WTC11 (cell line): ENCODE results near the gene HPSE2. TPM values are rescaled to one million over a fixed set of nuclear protein-coding genes. Genes with fewer than 3 reads are reported as not detected.
"Not testable (repeated sequence)": the region's sequence is repeated elsewhere in the genome, so short reads cannot be mapped to it uniquely, and the experiment has no call there.

Experiments used
- ATAC-seq: fragments of 200-7000 bp; cut with Tn5 transposase; 2 replicates; pipeline ENCODE4 v1.10.0; 2021; ENCODE audit warnings: mild to moderate bottlenecking, moderate library complexity
- CTCF ChIA-PET: fragments of 300-600 bp; sonication (Branson Sonifier 250); formaldehyde crosslinking; loops from one replicate; lab custom pipeline; 2021; ENCODE audit warnings: antibody characterized with exemption; lab: Charles Lee
- POLR2A ChIA-PET: fragments of 350-600 bp; sonication (Branson Sonifier 250); formaldehyde crosslinking; loops from one replicate; lab custom pipeline; 2021; ENCODE audit warnings: antibody characterized with exemption; lab: Charles Lee
- DNase-seq: peaks from one replicate; pipeline ENCODE4 v3.0.0; 2021; ENCODE audit warnings: low spot score
- H3K27ac Mint-ChIP-seq: 2 replicates; pipeline ENCODE4 v1.8.0; 2021; ENCODE audit warnings: mixed read lengths
- H3K27me3 Mint-ChIP-seq: 2 replicates; pipeline ENCODE4 v1.8.0; 2021; ENCODE audit warnings: low read depth, mild to moderate bottlenecking, moderate library complexity, mixed read lengths
- H3K36me3 Mint-ChIP-seq: 2 replicates; pipeline ENCODE4 v1.8.0; 2021; ENCODE audit warnings: mixed read lengths
- H3K4me1 Mint-ChIP-seq: 2 replicates; pipeline ENCODE4 v1.8.0; 2022; ENCODE audit warnings: mixed read lengths
- H3K4me3 Mint-ChIP-seq: 2 replicates; pipeline ENCODE4 v1.8.0; 2021; ENCODE audit warnings: mild to moderate bottlenecking, moderate library complexity, mixed read lengths
- H3K9me3 Mint-ChIP-seq: 2 replicates; pipeline ENCODE4 v1.8.0; 2021; ENCODE audit warnings: mixed read lengths
- ATF2 ChIP-seq: sonication (generic); formaldehyde crosslinking; IDR thresholded peaks from 2 replicates; pipeline ENCODE4 v1.8.1; 2022; ENCODE audit warnings: low read depth, missing genetic modification reagents, borderline replicate concordance
- ATF3 ChIP-seq: sonication (generic); formaldehyde crosslinking; conservative IDR thresholded peaks from 2 replicates; pipeline ENCODE4 v1.8.1; 2022; ENCODE audit warnings: mild to moderate bottlenecking, missing genetic modification reagents
- FOXP4 ChIP-seq: sonication (generic); formaldehyde crosslinking; IDR thresholded peaks from 2 replicates; pipeline ENCODE4 v1.8.0; 2022; ENCODE audit warnings: mild to moderate bottlenecking, missing genetic modification reagents
- MYBL2 ChIP-seq: sonication (generic); formaldehyde crosslinking; IDR thresholded peaks from 2 replicates; pipeline ENCODE4 v1.8.1; 2023; ENCODE audit warnings: mild to moderate bottlenecking, moderate library complexity, missing genetic modification reagents
- OVOL2 ChIP-seq: fragments of 250-450 bp; sonication (Bioruptor Pico); IDR thresholded peaks from 2 replicates; pipeline ENCODE4 v1.9.0; 2021; ENCODE audit warnings: mild to moderate bottlenecking, borderline replicate concordance
- SMAD4 ChIP-seq: sonication (generic); formaldehyde crosslinking; IDR thresholded peaks from 2 replicates; pipeline ENCODE4 v1.8.0; 2022; ENCODE audit warnings: mild to moderate bottlenecking, missing genetic modification reagents
- SOX15 ChIP-seq: fragments of 250-450 bp; sonication (Bioruptor Pico); IDR thresholded peaks from 2 replicates; pipeline ENCODE4 v1.9.0; 2021; ENCODE audit warnings: mild to moderate bottlenecking
- TCF7 ChIP-seq: sonication (generic); formaldehyde crosslinking; IDR thresholded peaks from 2 replicates; pipeline ENCODE4 v1.8.0; 2022; ENCODE audit warnings: mild to moderate bottlenecking, low read depth, missing genetic modification reagents, moderate library complexity
- TP53 ChIP-seq: sonication (generic); formaldehyde crosslinking; IDR thresholded peaks from 2 replicates; pipeline ENCODE4 v1.8.1; 2023; ENCODE audit warnings: mild to moderate bottlenecking, missing genetic modification reagents
- ZNF232 ChIP-seq: sonication (generic); formaldehyde crosslinking; IDR thresholded peaks from 2 replicates; pipeline ENCODE4 v1.8.0; 2022; ENCODE audit warnings: mild to moderate bottlenecking, missing genetic modification reagents
- ZNF317 ChIP-seq: sonication (generic); formaldehyde crosslinking; IDR thresholded peaks from 2 replicates; pipeline ENCODE4 v1.8.1; 2023; ENCODE audit warnings: low read depth, mild to moderate bottlenecking, moderate library complexity, missing genetic modification reagents, borderline replicate concordance
- ZNF512 ChIP-seq: sonication (generic); formaldehyde crosslinking; IDR thresholded peaks from 2 replicates; pipeline ENCODE4 v1.8.1; 2022; ENCODE audit warnings: missing genetic modification reagents, borderline replicate concordance
- ZNF532 ChIP-seq: fragments of 250-450 bp; sonication (Bioruptor Pico); IDR thresholded peaks from 2 replicates; pipeline ENCODE4 v1.9.0; 2021; ENCODE audit warnings: mild to moderate bottlenecking, borderline replicate concordance
- ZSCAN18 ChIP-seq: fragments of 250-450 bp; sonication (Bioruptor Pico); IDR thresholded peaks from 2 replicates; pipeline ENCODE4 v2.1.2; 2022; ENCODE audit warnings: mild to moderate bottlenecking, moderate library complexity
- total RNA-seq: library from RNA; stranded (reverse); gene quantifications from 3 replicates; pipeline ENCODE4 v1.2.3, GENCODE V29; 2021
- TF ChIP-seq, protein P1 (sequence below): sonication (generic); formaldehyde crosslinking; conservative IDR thresholded peaks from 2 replicates; pipeline ENCODE4 v1.8.1; 2023; ENCODE audit warnings: mild to moderate bottlenecking, low read depth, missing genetic modification reagents, moderate library complexity

Gene HPSE2
- total RNA-seq, 1 experiment from 2014 or later: 0.66 TPM

- TF ChIP-seq ZNF532 (CRISPR knock-in tag) (no peak), ATF3 (CRISPR knock-in tag) (no peak), MYBL2 (CRISPR knock-in tag) (no peak)
These were observed 92.0 kb downstream of the HPSE2 start (continued) for GRCh38 chr10:99143651-99144050.

GRCh38 chr10:99143011-99143410 is 92.6 kb downstream of the HPSE2 start:
- ATAC-seq (no peak), DNase-seq (no peak)
- Mint-ChIP-seq H3K4me3 (no peak overlapping the region), H3K36me3 (no peaks in the 10 kb centered on the region), H3K27ac (no peak overlapping the region), H3K4me1 (no peaks in the 10 kb centered on the region), H3K27me3 (peaks cover 4% of the 10 kb centered on the region; the same call in 1 of the 2 replicates), H3K9me3 (peaks cover under 1% of the 10 kb centered on the region; the same call in 1 of the 2 replicates)
- ChIA-PET POLR2A (interaction anchor here (0.6 kb wide), 1 partner anchor 211 kb away, joined by 3 read pairs; no protein-coding TSS in a partner anchor), CTCF (no interaction called here)
- TF ChIP-seq SOX15 (CRISPR knock-in tag): no peak
- no peak for TF ChIP-seq FOXP4 (CRISPR knock-in tag)
- TF ChIP-seq, protein P1, sequence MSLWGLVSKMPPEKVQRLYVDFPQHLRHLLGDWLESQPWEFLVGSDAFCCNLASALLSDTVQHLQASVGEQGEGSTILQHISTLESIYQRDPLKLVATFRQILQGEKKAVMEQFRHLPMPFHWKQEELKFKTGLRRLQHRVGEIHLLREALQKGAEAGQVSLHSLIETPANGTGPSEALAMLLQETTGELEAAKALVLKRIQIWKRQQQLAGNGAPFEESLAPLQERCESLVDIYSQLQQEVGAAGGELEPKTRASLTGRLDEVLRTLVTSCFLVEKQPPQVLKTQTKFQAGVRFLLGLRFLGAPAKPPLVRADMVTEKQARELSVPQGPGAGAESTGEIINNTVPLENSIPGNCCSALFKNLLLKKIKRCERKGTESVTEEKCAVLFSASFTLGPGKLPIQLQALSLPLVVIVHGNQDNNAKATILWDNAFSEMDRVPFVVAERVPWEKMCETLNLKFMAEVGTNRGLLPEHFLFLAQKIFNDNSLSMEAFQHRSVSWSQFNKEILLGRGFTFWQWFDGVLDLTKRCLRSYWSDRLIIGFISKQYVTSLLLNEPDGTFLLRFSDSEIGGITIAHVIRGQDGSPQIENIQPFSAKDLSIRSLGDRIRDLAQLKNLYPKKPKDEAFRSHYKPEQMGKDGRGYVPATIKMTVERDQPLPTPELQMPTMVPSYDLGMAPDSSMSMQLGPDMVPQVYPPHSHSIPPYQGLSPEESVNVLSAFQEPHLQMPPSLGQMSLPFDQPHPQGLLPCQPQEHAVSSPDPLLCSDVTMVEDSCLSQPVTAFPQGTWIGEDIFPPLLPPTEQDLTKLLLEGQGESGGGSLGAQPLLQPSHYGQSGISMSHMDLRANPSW (CRISPR knock-in tag): no peak
- TF ChIP-seq TP53 (CRISPR knock-in tag): no peak
- no peak for TF ChIP-seq ZNF232 (CRISPR knock-in tag)

DNA sequence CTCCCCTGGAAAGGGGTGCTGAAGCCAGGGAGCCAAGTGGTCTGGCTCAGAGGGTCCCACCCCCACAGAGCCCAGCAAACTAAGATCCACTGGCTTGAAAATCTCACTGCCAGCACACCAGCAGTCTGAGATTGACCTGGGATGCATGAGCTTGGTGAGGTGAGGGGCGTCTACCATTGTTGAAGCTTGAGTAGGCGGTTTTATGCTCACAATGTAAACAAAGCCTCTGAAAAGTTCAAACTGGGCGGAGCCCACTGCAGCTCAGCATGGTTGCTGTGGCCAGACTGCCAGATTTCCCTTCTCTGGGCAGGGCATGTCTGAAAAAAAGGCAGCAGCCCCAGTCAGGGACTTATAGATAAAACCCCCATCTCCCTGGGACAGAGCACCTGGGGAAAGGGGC is 102.8 kb downstream of the HPSE2 start:
- POLR2A ChIA-PET, H3K36me3 Mint-ChIP-seq, H3K27me3 Mint-ChIP-seq, H3K4me1 Mint-ChIP-seq, H3K27ac Mint-ChIP-seq, H3K4me3 Mint-ChIP-seq: not testable (repeated sequence)
- DNase-seq (peak; percentile 12), ATAC-seq (peak; percentile 71)
- peaks cover 12% of the 10 kb centered on the region for H3K9me3 Mint-ChIP-seq
- CTCF ChIA-PET: interaction anchor here (0.9 to 1.1 kb wide), 2 partner anchors 39 to 114 kb away, joined by 3 to 5 read pairs; no protein-coding TSS in a partner anchor

- H3K27me3 Mint-ChIP-seq: no peaks in the 10 kb centered on the region; the same call in 1 of the 2 replicates
- H3K4me3 Mint-ChIP-seq: no peak overlapping the region
- no peaks in the 10 kb centered on the region for H3K4me1 Mint-ChIP-seq
- ChIA-PET POLR2A (no interaction called here), CTCF (no interaction called here)
- ATAC-seq: peak; percentile 55; the same call in 1 of the 2 replicates
- DNase-seq: no peak
- peaks cover 9% of the 10 kb centered on the region for H3K36me3 Mint-ChIP-seq
- no peak overlapping the region for H3K27ac Mint-ChIP-seq
- H3K9me3 Mint-ChIP-seq: peaks cover 46% of the 10 kb centered on the region
- no peak for TF ChIP-seq ATF2 (CRISPR knock-in tag)
- TF ChIP-seq SOX15 (CRISPR knock-in tag): no peak
- TF ChIP-seq TCF7 (CRISPR knock-in tag): no peak
- no peak for TF ChIP-seq OVOL2
- no peak for TF ChIP-seq ZSCAN18 (CRISPR knock-in tag)
- TF ChIP-seq ZNF317 (CRISPR knock-in tag): no peak
- no peak for TF ChIP-seq SMAD4 (CRISPR knock-in tag)
- no peak for TF ChIP-seq ZNF512
These were observed 109.8 kb downstream of the HPSE2 start for GRCh38 chr10:99125879-99126278.
